ENCODE data around the gene TRIM72.

DNA sequence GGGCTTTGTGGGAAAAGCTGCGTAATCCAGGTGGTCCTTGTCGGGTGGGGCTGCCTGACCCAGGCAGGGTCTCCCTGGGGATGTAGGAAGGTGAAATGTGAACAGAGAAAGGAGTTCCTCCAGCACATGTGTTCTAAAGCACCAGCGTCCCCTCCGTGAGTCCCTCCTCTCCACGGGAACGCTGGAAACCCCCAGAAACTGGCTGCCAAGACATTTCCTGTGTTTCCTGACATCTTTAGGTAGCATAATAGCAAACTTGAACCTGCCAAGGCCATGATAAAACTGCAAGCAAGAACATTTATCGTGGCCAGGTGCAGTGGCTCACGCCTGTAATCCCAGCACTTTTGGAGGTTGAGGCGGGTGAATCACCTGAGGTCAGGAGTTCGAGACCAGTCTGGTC, 15.6 kb downstream of the TRIM72 start:
- TF ChIP-seq CTCF (IDR thresholded peaks at IDR 0.05) = no peak
- TF ChIP-seq POLR2A (IDR thresholded peaks at IDR 0.05) = no peak
